Measurements from ENCODE around the gene RPS27A.
"Not testable (repeated sequence)": the region's sequence is repeated elsewhere in the genome, so short reads cannot be mapped to it uniquely, and the experiment has no call there.

RPS27A gene

DNA sequence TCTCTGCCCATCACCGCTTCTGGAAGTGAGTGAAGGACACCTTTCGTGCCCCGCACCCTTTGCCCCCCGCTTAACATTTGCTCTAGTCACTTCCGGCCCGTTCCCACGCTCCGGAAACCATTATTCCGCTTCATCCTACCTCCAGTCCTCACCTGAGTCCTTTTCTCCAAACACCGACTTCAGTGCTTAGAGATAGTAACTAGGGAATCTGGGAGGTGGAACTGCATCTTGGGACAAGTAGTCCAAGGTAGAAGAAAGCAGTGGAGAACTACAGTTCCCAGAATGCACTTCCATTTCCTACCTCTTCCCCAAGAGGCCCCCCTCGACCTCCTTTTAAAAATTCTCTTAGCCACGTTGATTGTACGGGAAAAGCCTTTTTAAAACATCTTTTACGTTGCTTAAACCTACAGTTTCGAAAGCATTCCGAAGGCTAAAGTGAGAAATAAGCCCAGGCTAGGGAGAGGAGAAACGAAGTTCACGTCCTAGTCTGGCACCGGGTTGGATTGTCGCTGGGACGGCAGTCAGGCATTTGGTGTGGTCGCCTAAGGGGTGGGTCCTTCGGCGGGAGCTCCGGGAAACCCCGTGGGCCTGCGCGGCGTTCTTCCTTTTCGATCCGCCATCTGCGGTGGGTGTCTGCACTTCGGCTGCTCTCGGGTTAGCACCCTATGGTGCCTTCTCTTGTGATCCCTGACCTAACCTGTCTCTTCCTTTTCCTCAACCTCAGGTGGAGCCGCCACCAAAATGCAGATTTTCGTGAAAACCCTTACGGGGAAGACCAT, at the start of gene RPS27A, which contains the start of gene CLHC1:
Gene RPS27A, plus strand, starts transcription at position 605 of the 779 bp plus-strand sequence. Its CDS starts 137 bp downstream, at position 742.
Gene CLHC1, minus strand, starts transcription at position 210 of the 779 bp plus-strand sequence. CDS start 9,882 bp downstream, outside the sequence.
- H3K4me1 ChIP-seq (ENCODE audit: control insufficient read depth, insufficient read depth, low read length, unreplicated experiment) = peaks cover 33% of the 10 kb centered on the region
- H3K79me2 ChIP-seq (ENCODE audit: control insufficient read depth, insufficient read depth, low read length, unreplicated experiment) = peaks cover 62% of the 10 kb centered on the region
- peaks cover 37% of the 10 kb centered on the region for H3K36me3 ChIP-seq (ENCODE audit: insufficient read depth, low read length)
- H3K4me3 ChIP-seq (ENCODE audit: low read depth, low read length) = peak within 1 kb of the TSS; percentile 97
- H3K27ac ChIP-seq (ENCODE audit: low read depth, low read length) = peak within 1 kb of the TSS; percentile 96
- H3K27me3 ChIP-seq (ENCODE audit: insufficient read depth, low read length) = no peaks in the 10 kb centered on the region
- H2AFZ ChIP-seq (ENCODE audit: low read length, unreplicated experiment) = peak within 1 kb of the TSS; percentile 89

DNA sequence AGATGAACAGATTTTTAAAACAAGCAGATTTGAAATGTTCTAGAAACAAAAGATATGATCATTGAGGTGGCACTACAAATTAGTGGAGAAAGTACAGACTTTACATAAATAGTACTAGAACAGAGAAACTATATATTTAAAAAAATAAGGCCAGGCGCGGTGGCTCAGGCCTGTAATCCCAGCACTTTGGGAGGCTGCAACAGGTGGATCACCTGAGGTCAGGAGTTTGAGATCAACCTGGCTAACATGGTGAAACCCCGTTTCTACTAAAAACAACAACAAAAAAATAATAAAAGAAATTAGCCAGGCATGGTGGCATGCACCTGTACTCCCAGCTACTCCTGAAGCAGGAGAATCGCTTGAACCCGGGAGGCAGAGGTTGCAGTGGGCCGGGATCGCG, 45.7 kb upstream of the RPS27A start:
- H3K27me3 ChIP-seq (ENCODE audit: insufficient read depth, low read length); H2AFZ ChIP-seq (ENCODE audit: low read length, unreplicated experiment); H3K27ac ChIP-seq (ENCODE audit: low read depth, low read length); H3K36me3 ChIP-seq (ENCODE audit: insufficient read depth, low read length); H3K79me2 ChIP-seq (ENCODE audit: control insufficient read depth, insufficient read depth, low read length, unreplicated experiment); H3K4me3 ChIP-seq (ENCODE audit: low read depth, low read length); H3K4me1 ChIP-seq (ENCODE audit: control insufficient read depth, insufficient read depth, low read length, unreplicated experiment): not testable (repeated sequence)

- H3K36me3 ChIP-seq (ENCODE audit: insufficient read depth, low read length) = peaks cover 12% of the 10 kb centered on the region
- H3K4me3 ChIP-seq (ENCODE audit: low read depth, low read length); H3K4me1 ChIP-seq (ENCODE audit: control insufficient read depth, insufficient read depth, low read length, unreplicated experiment); H3K79me2 ChIP-seq (ENCODE audit: control insufficient read depth, insufficient read depth, low read length, unreplicated experiment); H3K27ac ChIP-seq (ENCODE audit: low read depth, low read length); H3K27me3 ChIP-seq (ENCODE audit: insufficient read depth, low read length); H2AFZ ChIP-seq (ENCODE audit: low read length, unreplicated experiment): not testable (repeated sequence)
Observed at GRCh38 chr2:55191888-55192287, 40.6 kb upstream of the RPS27A start.

GRCh38 chr2:55196526-55196925, 36.0 kb upstream of the RPS27A start:
- H3K4me3 ChIP-seq (ENCODE audit: low read depth, low read length) = no peak overlapping the region
- no peak overlapping the region for H2AFZ ChIP-seq (ENCODE audit: low read length, unreplicated experiment)
- no peak overlapping the region for H3K27ac ChIP-seq (ENCODE audit: low read depth, low read length)
- H3K79me2 ChIP-seq (ENCODE audit: control insufficient read depth, insufficient read depth, low read length, unreplicated experiment) = no peaks in the 10 kb centered on the region
- no peaks in the 10 kb centered on the region for H3K4me1 ChIP-seq (ENCODE audit: control insufficient read depth, insufficient read depth, low read length, unreplicated experiment)
- H3K36me3 ChIP-seq (ENCODE audit: insufficient read depth, low read length) = peaks cover 10% of the 10 kb centered on the region; the same call in 1 of the 2 replicates
- H3K27me3 ChIP-seq (ENCODE audit: insufficient read depth, low read length) = no peaks in the 10 kb centered on the region

- Histone ChIP-seq H3K79me2 (ENCODE audit: control insufficient read depth, insufficient read depth, low read length, unreplicated experiment) (no peaks in the 10 kb centered on the region), H3K4me3 (ENCODE audit: low read depth, low read length) (no peak overlapping the region), H3K27me3 (ENCODE audit: insufficient read depth, low read length) (no peaks in the 10 kb centered on the region), H3K36me3 (ENCODE audit: insufficient read depth, low read length) (peaks cover 16% of the 10 kb centered on the region; the same call in 1 of the 2 replicates), H2AFZ (ENCODE audit: low read length, unreplicated experiment) (no peak overlapping the region), H3K4me1 (ENCODE audit: control insufficient read depth, insufficient read depth, low read length, unreplicated experiment) (no peaks in the 10 kb centered on the region), H3K27ac (ENCODE audit: low read depth, low read length) (no peak overlapping the region)
Observed at GRCh38 chr2:55200416-55200815, 32.1 kb upstream of the RPS27A start.

DNA sequence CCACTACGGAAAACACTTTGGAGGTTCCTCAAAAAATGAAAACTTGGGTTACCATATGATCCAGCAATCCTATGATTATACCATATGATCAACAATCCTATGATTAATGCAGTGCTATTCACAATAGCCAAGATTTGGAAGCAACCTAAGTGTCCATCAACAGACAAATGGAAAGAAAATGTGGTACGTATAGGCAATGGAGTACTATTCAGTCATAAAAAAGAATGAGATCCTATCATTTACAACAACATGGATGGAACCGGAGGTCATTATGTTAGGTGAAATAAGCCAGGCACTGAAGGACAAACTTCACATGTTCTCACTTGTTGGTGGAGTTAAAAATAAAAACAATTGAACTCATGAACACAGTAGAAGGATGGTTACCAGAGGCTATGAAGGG, 28.0 kb upstream of the RPS27A start:
- H3K79me2 ChIP-seq (ENCODE audit: control insufficient read depth, insufficient read depth, low read length, unreplicated experiment) = no peaks in the 10 kb centered on the region
- no peak overlapping the region for H3K4me3 ChIP-seq (ENCODE audit: low read depth, low read length)
- no peaks in the 10 kb centered on the region for H3K4me1 ChIP-seq (ENCODE audit: control insufficient read depth, insufficient read depth, low read length, unreplicated experiment)
- H3K27ac ChIP-seq (ENCODE audit: low read depth, low read length) = no peak overlapping the region
- H2AFZ ChIP-seq (ENCODE audit: low read length, unreplicated experiment) = no peak overlapping the region
- no peaks in the 10 kb centered on the region for H3K27me3 ChIP-seq (ENCODE audit: insufficient read depth, low read length)
- H3K36me3 ChIP-seq (ENCODE audit: insufficient read depth, low read length) = peaks cover 16% of the 10 kb centered on the region; the same call in 1 of the 2 replicates

DNA sequence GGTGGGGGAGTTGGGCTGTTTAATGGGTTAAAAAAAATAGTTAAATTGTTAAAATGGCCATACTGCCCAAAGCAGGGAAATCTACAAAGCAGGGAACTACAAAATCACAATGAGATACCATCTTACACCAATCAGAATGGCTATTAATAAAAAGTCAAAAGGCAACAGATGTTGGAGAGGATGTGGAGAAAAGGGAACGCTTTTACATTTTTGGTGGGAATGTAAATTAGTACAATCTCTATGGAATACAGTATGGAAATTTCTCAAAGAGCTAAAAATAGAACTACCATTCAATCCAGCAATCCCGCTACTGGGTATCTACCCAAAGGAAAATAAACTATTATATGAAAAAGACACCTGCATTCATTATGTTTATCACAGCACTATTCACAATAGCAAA, 27.5 kb upstream of the RPS27A start:
- peaks cover 16% of the 10 kb centered on the region; the same call in 1 of the 2 replicates for H3K36me3 ChIP-seq (ENCODE audit: insufficient read depth, low read length)
- H2AFZ ChIP-seq (ENCODE audit: low read length, unreplicated experiment) = no peak overlapping the region
- no peaks in the 10 kb centered on the region for H3K79me2 ChIP-seq (ENCODE audit: control insufficient read depth, insufficient read depth, low read length, unreplicated experiment)
- H3K27me3 ChIP-seq (ENCODE audit: insufficient read depth, low read length) = no peaks in the 10 kb centered on the region
- no peaks in the 10 kb centered on the region for H3K4me1 ChIP-seq (ENCODE audit: control insufficient read depth, insufficient read depth, low read length, unreplicated experiment)
- no peak overlapping the region for H3K27ac ChIP-seq (ENCODE audit: low read depth, low read length)
- H3K4me3 ChIP-seq (ENCODE audit: low read depth, low read length) = no peak overlapping the region

DNA sequence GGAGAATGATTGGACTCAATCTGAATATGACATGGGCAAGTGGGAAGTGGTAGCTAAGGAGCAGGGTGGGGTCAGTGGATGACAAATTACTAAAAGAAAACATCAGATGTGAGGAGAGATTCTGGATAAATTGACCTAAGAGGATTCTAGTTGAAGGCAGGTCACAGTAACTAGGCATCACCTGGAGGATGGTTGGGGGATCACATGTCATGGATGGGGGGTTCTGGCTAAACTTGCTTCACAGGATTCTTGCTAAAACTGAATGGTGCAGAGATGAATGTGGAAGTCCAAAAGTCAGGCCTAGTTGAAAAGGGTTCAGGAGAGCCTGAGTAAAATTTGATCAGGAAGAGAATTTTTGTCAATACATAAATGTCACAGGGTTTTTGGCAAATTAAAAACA, 18.7 kb upstream of the RPS27A start:
- H3K79me2 ChIP-seq (ENCODE audit: control insufficient read depth, insufficient read depth, low read length, unreplicated experiment) = no peaks in the 10 kb centered on the region
- H3K36me3 ChIP-seq (ENCODE audit: insufficient read depth, low read length) = no peaks in the 10 kb centered on the region
- no peak overlapping the region for H2AFZ ChIP-seq (ENCODE audit: low read length, unreplicated experiment)
- H3K4me3 ChIP-seq (ENCODE audit: low read depth, low read length) = no peak overlapping the region
- H3K27ac ChIP-seq (ENCODE audit: low read depth, low read length) = no peak overlapping the region
- H3K27me3 ChIP-seq (ENCODE audit: insufficient read depth, low read length) = no peaks in the 10 kb centered on the region
- H3K4me1 ChIP-seq (ENCODE audit: control insufficient read depth, insufficient read depth, low read length, unreplicated experiment) = no peaks in the 10 kb centered on the region

- peaks cover 14% of the 10 kb centered on the region for H3K79me2 ChIP-seq (ENCODE audit: control insufficient read depth, insufficient read depth, low read length, unreplicated experiment)
- H3K27ac ChIP-seq (ENCODE audit: low read depth, low read length) = no peak overlapping the region
- H3K4me3 ChIP-seq (ENCODE audit: low read depth, low read length) = peak overlapping the region; percentile 79
- peaks cover 16% of the 10 kb centered on the region for H3K4me1 ChIP-seq (ENCODE audit: control insufficient read depth, insufficient read depth, low read length, unreplicated experiment)
- H2AFZ ChIP-seq (ENCODE audit: low read length, unreplicated experiment) = peak overlapping the region; percentile 74
- H3K36me3 ChIP-seq (ENCODE audit: insufficient read depth, low read length) = no peaks in the 10 kb centered on the region
- no peaks in the 10 kb centered on the region for H3K27me3 ChIP-seq (ENCODE audit: insufficient read depth, low read length)
Observed at GRCh38 chr2:55223958-55224760, 8.3 kb upstream of the RPS27A start.

- Histone ChIP-seq H3K79me2 (ENCODE audit: control insufficient read depth, insufficient read depth, low read length, unreplicated experiment) (peaks cover 15% of the 10 kb centered on the region), H3K27ac (ENCODE audit: low read depth, low read length) (no peak overlapping the region)
Observed at GRCh38 chr2:55224761-55225261, 7.7 kb upstream of the RPS27A start.

More at GRCh38 chr2:55224761-55225261, 7.7 kb upstream of the RPS27A start:
- Histone ChIP-seq H3K27me3 (ENCODE audit: insufficient read depth, low read length) (no peaks in the 10 kb centered on the region), H3K36me3 (ENCODE audit: insufficient read depth, low read length) (no peaks in the 10 kb centered on the region), H3K4me1 (ENCODE audit: control insufficient read depth, insufficient read depth, low read length, unreplicated experiment) (peaks cover 16% of the 10 kb centered on the region), H2AFZ (ENCODE audit: low read length, unreplicated experiment) (no peak overlapping the region), H3K4me3 (ENCODE audit: low read depth, low read length) (no peak overlapping the region)
